ENCODE data around the gene ELMOD2. TPM values are rescaled to one million over a fixed set of nuclear protein-coding genes. Genes with fewer than 3 reads are reported as not detected.

Gene ELMOD2
- total and polyA plus RNA-seq, 2 of the 13 experiments (the other 11 are each of a cell fraction or from before 2014, with no cell fraction given) = 10.2 to 38.1 TPM

GRCh38 chr4:140523857-140524742 is at the start of gene ELMOD2 (continued):
- TF ChIP-seq SP1 (IDR thresholded peaks at IDR 0.05) (no peak), SP1 (CRISPR knock-in tag; IDR thresholded peaks at IDR 0.05) (peak; percentile 83; the same call in 1 of the 2 replicates), ZBTB4 (CRISPR knock-in tag; IDR thresholded peaks at IDR 0.05; ENCODE audit: borderline replicate concordance) (peak; percentile 25; the same call in 1 of the 2 replicates), ZNF367 (CRISPR knock-in tag; IDR thresholded peaks at IDR 0.05; ENCODE audit: borderline replicate concordance) (no peak), ZNF292 (CRISPR knock-in tag; IDR thresholded peaks at IDR 0.05; ENCODE audit: borderline replicate concordance, low read depth) (no peak), ZNF577 (CRISPR knock-in tag; IDR thresholded peaks at IDR 0.05; ENCODE audit: borderline replicate concordance, low read depth) (no peak), TAF15 (IDR thresholded peaks at IDR 0.05; ENCODE audit: low read depth, low read length, poor library complexity, severe bottlenecking) (peak; percentile 56), HNRNPK (IDR thresholded peaks at IDR 0.05; ENCODE audit: low read depth, low read length, poor library complexity, severe bottlenecking) (no peak), ZNF383 (CRISPR knock-in tag; IDR thresholded peaks at IDR 0.05; ENCODE audit: borderline replicate concordance) (no peak), ZNF556 (CRISPR knock-in tag; IDR thresholded peaks at IDR 0.05; ENCODE audit: borderline replicate concordance) (peak; percentile 39; the same call in 1 of the 2 replicates), ZNF780A (CRISPR knock-in tag; IDR thresholded peaks at IDR 0.05) (no peak), RFX1 (IDR thresholded peaks at IDR 0.05) (peak; percentile 95), HBP1 (CRISPR knock-in tag; IDR thresholded peaks at IDR 0.05; ENCODE audit: low read depth) (peak; percentile 73; the same call in 1 of the 2 replicates), ZNF678 (CRISPR knock-in tag; IDR thresholded peaks at IDR 0.05) (no peak), CAMTA2 (CRISPR knock-in tag; IDR thresholded peaks at IDR 0.05; ENCODE audit: borderline replicate concordance) (no peak), ZNF574 (CRISPR knock-in tag; IDR thresholded peaks at IDR 0.05) (peak; percentile 86), GATAD2A (CRISPR knock-in tag; IDR thresholded peaks at IDR 0.05) (peak; percentile 64), CBFB (CRISPR knock-in tag; IDR thresholded peaks at IDR 0.05) (peak; percentile 70; the same call in 1 of the 2 replicates), ERF (CRISPR knock-in tag; IDR thresholded peaks at IDR 0.05) (peak; percentile 43; the same call in 1 of the 2 replicates), PTBP1 (IDR thresholded peaks at IDR 0.05; ENCODE audit: low read depth, low read length, poor library complexity, severe bottlenecking) (no peak), ZNF256 (CRISPR knock-in tag; conservative IDR thresholded peaks at IDR 0.05) (no peak), FOXA3 (CRISPR knock-in tag; IDR thresholded peaks at IDR 0.05) (peak; percentile 39)
